HG03097 (cell line): ENCODE results near the gene CD79A.

Source experiments
- ATAC-seq: cut with Tn5 transposase; IDR thresholded peaks from one replicate; pipeline ENCODE4 v1.9.1; 2021; ENCODE audit not compliant: unreplicated experiment, low FRiP score

The CD79A gene

DNA sequence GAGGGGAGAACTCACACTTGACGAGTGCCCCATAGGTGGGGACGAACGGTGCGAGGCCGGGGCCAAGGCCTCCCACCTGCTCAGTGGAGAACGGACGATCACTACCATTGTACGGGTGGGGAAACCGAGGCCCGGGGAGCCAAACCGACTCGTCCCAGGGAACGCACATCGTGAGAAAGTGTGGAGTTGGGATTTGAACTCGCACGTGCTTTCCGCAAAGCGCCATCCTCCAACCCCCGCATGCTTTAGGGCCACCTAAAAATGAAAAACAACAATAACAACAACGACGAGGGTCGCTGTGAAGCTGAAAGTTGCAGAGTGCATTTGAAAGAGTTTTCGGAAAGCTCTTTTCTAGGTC lies 6.4 kb downstream of the CD79A start:
- ATAC-seq, result no peak

DNA sequence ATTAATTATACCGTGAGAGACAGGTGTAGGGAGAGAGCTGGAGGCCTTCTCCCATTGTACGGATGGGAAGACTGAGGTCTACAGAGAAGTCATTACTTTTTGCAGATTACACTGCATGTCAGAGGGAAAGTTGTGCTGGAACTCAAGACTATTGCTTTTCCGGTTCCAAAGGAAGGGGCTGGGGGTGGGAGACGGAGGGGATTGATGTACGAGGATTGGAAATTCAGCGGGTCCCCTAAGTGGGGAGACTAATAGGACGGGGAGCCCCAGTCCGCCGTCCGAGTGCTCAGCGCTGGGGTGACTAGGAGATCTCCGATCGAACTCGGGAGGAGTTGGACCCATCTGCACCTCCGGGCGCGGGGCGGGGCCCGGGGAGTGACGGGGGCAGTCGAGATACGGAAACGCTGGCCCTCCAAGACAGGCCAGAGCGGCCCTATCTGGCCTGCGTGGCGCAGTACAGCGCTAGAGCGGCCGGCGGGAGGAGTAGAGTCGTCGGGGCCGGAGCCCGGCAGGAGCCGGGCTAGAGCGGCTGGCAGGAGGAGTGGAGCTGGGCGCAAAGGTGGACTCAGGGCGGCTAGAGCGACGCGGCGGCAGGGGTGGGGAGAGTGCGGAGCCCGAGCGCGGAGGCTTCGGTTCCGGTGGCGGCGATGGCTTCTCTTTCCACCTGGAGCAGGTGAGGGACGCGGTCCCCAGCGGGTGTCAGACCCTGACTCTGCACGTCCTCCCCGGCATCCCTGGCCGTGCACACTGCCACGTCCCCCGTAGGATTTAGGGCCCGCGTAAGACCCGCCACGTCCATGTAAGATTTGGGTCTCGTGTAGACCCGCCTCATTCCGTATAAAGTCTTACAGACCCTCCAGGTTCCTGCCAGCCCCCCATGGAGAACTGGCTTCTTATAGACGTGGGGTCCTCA lies 7.0 kb downstream of the CD79A start:
- peak; percentile 59 for ATAC-seq

DNA sequence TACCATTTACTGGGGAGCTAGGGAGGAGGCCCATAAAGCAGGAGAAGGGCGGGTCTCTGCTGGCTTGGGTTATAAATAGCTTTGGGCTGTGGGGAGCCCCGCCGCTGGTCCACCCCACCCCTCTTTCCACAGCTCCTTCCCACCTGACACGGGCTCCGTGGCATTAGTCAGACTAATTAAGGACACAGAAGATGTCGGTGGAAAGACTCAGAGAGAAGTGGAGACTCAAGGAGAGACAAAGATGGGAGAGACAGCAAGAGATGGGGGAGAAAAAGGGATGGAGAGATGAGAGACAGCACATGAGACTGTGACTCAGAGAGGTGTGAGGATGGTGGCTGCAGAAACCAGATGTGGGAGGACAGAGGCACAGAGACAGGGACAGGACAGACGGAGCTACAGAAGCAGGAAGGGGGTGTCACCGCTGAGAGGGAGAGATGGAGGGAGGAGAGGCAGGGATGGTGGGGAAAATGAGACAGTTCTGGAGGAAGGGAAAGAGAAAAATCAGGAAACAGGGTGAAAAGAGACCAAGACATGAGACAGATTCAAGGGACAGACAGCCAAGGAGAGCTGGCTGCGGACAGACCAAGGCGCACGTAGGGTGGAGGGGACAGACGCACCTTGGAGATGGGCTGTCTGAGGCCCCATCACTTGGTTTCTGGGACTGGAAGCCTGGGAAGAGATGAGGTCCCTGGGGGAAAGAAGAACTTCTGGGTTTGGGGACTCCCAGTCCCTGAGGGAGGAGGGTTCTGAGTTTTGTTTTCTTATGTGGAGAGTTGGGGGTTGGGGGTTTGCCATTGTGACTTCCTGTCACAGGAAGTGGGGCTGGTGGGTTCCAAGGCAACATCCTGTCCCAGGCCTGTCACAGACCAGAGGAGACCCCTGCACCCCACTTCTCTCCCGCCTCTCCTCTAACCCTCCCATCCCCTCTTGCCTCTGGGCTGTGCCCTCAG lies 10.0 kb downstream of the CD79A start:
- no peak for ATAC-seq

DNA sequence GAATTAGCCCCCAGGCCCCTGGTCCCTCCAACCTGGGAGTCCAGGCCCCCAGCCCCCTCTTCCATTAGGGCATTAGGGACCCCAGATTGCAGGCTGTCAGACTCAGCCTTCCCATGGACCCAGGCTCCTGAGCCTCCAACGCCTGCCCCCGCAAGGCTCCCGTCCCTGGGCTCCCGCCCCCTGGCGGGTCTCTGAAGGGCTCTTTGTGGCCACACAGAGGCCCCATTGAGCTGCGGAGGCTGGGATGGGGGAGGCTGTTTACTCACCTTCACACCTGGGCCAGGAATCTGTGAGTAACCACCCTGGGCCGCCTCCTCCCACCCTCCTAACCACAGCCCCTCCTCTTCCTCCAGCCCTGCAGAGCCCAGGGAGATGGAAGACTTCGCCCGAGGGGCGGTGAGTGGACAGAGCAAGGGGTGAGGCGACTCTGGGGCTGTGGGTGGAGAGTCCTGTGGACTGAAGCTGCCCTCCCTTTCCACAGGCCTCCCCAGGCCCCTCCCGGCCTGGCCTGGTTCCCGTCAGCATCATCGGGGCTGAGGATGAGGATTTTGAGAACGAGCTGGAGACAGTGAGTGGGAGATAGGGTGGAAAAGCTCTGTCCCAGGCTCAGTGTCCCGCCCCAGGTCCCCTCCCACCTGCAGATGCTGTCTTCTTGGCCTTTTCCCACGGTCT lies 10.8 kb downstream of the CD79A start:
- no peak for ATAC-seq

GRCh38 chr19:41888926-41889325 lies 11.8 kb downstream of the CD79A start:
- ATAC-seq, result no peak

DNA sequence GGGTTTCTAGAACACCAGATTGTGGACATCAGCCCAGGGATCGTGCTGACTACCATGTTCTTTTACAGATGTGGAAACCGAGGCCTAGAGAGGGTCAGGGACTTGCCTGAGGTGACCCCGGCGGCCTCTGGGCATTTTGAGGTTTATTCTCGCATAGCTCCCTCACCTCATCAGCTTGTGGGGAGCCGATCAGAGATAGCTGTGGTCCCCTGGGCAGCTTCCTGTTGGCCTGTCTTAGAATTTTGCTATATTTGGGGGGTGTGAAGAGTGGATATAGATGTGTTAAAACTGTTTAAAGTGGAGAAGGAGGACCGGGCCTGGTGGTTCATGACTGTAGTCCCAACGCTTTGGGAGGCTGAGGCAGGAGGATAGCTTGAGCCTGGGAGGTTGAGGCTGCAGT lies 12.8 kb downstream of the CD79A start:
- no peak for ATAC-seq

DNA sequence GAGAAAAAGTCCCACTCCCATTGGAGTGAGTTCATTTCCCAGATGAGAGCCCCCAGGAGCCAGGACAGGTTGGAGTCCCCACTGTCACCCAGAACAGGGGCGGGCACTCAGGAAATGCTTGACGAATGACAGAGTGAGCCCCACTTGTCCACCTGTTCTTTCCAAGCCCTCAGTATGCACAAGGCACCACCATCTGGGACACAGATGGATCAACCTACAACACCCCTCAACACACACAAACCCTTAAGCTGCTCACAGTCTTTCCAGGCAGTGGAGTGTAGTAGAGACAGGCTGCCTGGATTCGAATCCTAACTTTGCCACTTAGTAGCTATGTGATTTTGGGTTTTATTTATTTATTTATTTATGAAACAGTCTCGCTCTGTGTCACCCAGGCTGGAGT lies 13.9 kb downstream of the CD79A start:
- no peak for ATAC-seq

DNA sequence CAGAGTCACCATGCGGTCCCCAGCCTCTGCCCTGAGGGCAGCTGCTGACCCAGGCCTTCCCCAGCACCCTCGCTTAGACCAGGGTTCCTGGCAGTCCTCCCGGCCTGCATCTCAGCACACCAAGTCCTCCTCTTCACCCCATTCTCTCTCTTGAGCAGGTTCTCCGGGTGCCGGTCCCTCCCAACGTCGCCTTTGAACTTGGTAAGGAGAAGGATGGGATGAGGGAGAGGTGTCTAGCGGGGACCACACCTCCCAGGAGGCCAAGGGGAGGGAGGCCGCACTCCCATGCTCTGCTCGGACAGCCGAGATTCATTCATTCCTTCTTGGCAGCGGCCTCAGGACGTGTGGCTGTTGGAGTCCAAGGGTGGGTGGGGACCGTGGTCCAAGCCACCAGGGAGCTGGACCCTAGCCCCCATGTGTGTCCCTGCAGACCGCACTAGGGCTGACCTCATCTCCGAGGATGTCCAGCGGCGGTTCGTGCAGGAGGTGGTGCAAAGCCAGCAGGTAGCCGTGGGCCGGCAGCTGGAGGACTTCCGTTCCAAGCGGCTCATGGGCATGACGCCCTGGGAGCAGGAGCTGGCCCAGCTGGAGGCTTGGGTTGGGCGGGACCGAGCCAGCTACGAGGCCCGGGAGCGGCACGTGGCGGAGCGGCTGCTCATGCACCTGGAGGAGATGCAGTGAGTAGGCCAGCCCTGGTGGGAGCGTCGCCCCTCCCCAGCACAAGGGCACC lies 15.3 kb downstream of the CD79A start:
- no peak for ATAC-seq

GRCh38 chr19:41893899-41894298 lies 16.8 kb downstream of the CD79A start:
- no peak for ATAC-seq

DNA sequence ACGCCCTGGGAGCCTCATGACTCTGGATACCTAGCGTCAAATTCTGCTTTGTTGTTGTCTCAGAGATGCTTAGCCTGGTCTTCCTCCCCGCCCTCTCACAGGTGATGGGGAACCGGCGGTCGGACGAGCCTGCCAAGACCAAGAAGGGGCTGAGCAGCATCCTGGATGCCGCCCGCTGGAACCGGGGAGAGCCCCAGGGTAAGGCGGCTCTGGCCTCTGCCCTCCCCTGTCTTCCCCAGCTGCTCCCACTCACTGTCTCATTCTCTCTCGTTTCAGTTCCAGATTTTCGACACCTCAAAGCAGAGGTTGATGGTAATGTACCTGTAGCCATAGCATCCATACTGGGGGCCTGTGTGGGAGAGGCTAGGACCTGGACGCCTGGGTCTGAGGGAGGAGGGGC lies 17.3 kb downstream of the CD79A start:
- ATAC-seq, result no peak

DNA sequence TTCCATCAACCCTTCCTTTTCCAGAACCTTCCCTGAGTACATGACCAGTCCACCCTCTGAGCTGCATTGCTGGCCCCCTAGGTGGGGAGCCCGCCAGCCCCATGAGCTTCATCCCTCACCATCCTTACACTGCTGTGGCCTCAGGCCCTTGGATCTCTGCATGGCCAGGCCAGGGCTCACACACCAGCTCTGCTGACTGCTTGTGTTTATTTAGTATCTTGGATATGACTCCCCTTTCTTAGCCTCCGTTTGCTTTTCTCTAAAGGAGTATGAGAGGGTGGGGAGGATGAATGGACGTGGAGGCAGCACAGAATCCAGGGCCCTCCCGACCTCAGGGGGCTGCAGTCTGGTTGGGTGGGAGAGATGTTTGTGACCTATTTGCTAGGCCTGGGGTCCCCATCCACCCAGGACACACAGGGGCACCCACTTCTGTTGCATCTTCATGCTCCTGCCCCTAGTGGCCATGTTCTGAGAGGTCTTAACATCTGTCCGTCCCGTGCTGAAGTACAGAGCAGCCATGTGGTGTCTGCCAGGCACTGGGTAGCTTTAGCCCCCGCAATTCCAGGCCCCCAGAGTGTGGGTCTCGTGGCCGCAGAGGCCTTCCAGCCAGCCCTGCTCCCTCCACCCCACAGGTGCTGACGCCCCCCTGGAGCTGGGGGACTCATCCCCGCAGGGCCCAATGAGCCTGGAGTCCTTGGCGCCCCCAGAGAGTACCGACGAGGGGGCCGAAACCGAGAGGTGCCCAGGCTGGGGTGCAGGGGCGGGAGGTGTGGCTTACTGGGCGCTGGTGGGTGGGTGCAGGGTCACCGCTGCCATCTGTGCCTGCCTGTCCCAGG lies 18.9 kb downstream of the CD79A start:
- no peak for ATAC-seq

DNA sequence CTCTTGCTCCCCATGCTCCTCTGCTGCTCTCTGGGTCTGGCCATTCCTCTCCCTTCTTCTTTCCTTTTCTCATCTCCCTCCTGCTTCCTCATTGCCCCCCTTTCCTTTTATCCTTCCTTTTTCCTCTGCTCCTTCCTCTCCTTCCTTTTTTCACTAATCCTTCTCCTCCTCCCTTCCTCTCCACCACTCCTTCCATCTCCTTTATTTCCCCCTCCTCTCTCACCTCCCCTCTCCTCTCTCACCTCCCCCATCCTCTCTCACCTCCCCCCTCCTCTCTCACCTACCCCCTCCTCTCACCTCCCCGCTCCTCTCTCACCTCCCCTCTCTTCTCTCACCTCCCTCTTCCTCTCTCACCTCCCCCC lies 19.5 kb downstream of the CD79A start:
- ATAC-seq, result no peak

DNA sequence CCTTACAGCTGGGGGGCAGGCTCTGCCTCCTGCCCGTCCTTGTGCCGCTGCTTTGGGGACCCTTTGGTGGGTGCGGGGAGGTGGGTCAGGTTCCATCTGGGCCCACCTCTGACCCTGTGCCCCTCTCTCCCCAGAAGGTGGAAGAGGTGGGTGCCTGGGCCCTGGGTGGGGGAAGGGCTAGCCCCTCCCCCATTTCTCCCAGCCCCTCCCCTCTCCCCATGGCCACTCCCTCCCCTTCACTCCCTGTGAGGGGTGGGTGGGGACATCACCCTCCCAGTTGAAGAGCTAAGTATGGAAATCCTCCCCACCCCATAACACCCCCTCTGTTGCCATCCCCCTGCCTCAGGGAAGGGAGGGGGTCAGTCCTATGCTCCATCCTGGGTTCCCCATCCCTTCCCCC lies 20.1 kb downstream of the CD79A start:
- ATAC-seq, result no peak

DNA sequence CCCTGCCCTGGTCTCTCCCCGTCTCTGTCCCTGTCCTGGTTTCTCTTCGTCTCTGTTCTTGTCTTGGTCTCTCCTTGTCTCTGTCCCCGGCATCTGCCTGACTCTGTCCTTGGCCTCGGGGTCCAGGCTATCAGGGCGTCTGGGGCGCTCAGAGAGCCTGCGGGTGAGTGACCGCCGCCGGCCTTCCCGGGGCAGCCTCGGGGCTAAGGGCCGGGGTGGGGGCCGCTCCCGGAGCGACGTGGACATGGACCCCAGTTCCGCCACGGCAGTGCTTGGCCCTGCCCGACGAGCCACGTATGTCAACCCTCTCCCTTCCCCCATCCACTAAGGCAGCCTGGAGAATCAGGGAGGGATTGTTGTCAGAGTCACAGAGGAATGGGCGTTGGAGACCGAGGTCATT lies 20.7 kb downstream of the CD79A start:
- no peak for ATAC-seq

DNA sequence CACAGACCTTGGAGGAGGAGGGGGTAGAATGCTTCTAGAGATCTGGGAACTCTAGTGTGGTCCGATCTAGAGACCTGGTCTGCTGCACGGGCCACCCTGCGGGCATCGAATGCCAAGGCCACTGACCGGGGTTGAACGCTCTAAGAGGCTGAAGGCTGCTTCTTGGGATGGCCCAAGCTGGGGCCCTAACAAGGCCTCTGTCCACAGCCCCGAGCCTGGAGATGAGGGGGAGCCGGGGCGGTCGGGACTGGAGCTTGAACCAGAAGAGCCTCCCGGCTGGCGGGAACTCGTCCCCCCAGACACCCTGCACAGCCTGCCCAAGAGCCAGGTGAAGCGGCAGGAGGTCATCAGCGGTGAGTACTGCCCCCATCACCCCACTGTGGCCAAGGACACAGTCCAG lies 21.2 kb downstream of the CD79A start:
- no peak for ATAC-seq

- no peak for ATAC-seq
Measured at GRCh38 chr19:41901707-41902360, 24.8 kb downstream of the CD79A start.

GRCh38 chr19:41902594-41902993 lies 25.5 kb downstream of the CD79A start:
- no peak for ATAC-seq

GRCh38 chr19:41903193-41903953 lies 26.3 kb downstream of the CD79A start:
- no peak for ATAC-seq
